Measurements from ENCODE around the gene CHAC1.

Gene CHAC1

GRCh38 chr15:40944510-40945296 lies 8.6 kb upstream of the CHAC1 start:
- Histone ChIP-seq H3F3A (ENCODE audit: control insufficient read depth, insufficient read depth) (peaks cover 11% of the 10 kb centered on the region), H3K9me3 (ENCODE audit: control insufficient read depth, insufficient read depth, low read length) (no peaks in the 10 kb centered on the region), H4K20me1 (ENCODE audit: control insufficient read depth, insufficient read depth, low read depth, low read length) (no peaks in the 10 kb centered on the region), H3K27me3 (ENCODE audit: control insufficient read depth, low read length) (peaks cover 5% of the 10 kb centered on the region; the same call in 1 of the 2 replicates), H3K4me2 (ENCODE audit: low read length) (no peak overlapping the region), H3K36me3 (ENCODE audit: control insufficient read depth, low read length) (no peaks in the 10 kb centered on the region), H3K79me2 (ENCODE audit: control insufficient read depth, low read length) (no peaks in the 10 kb centered on the region), H3K27ac (ENCODE audit: low read depth, low read length) (no peak overlapping the region), H3K4me1 (ENCODE audit: control insufficient read depth, low read length) (peaks cover 30% of the 10 kb centered on the region), H3K9me2 (replicated peaks; ENCODE audit: control insufficient read depth, low read length) (no peaks in the 10 kb centered on the region), H3K4me3 (ENCODE audit: low read length) (no peak overlapping the region)
- TF ChIP-seq EZH2phosphoT487 (IDR thresholded peaks at IDR 0.05; ENCODE audit: borderline replicate concordance, low read length) = no peak
- no peak for TF ChIP-seq CTCF (IDR thresholded peaks at IDR 0.05; ENCODE audit: low read depth, low read length, poor library complexity, severe bottlenecking)

- peaks cover 18% of the 10 kb centered on the region for H3K4me1 ChIP-seq (ENCODE audit: control insufficient read depth, low read length)
- no peak overlapping the region for H3K27ac ChIP-seq (ENCODE audit: low read depth, low read length)
- H3K9me3 ChIP-seq (ENCODE audit: control insufficient read depth, insufficient read depth, low read length) = no peaks in the 10 kb centered on the region
- H3K9me2 ChIP-seq (replicated peaks; ENCODE audit: control insufficient read depth, low read length) = no peaks in the 10 kb centered on the region
- no peaks in the 10 kb centered on the region for H3K36me3 ChIP-seq (ENCODE audit: control insufficient read depth, low read length)
- H3K79me2 ChIP-seq (ENCODE audit: control insufficient read depth, low read length) = no peaks in the 10 kb centered on the region
- no peak overlapping the region for H3K4me3 ChIP-seq (ENCODE audit: low read length)
- no peak overlapping the region for H3K4me2 ChIP-seq (ENCODE audit: low read length)
- TF ChIP-seq EZH2phosphoT487 (IDR thresholded peaks at IDR 0.05; ENCODE audit: borderline replicate concordance, low read length) (no peak), CTCF (IDR thresholded peaks at IDR 0.05; ENCODE audit: low read depth, low read length, poor library complexity, severe bottlenecking) (no peak)
- no peaks in the 10 kb centered on the region for H4K20me1 ChIP-seq (ENCODE audit: control insufficient read depth, insufficient read depth, low read depth, low read length)
- H3K27me3 ChIP-seq (ENCODE audit: control insufficient read depth, low read length) = peaks cover 5% of the 10 kb centered on the region; the same call in 1 of the 2 replicates
- H3F3A ChIP-seq (ENCODE audit: control insufficient read depth, insufficient read depth) = no peaks in the 10 kb centered on the region
These were observed 4.4 kb upstream of the CHAC1 start for GRCh38 chr15:40948706-40949473.

- Histone ChIP-seq H3F3A (ENCODE audit: control insufficient read depth, insufficient read depth) (no peaks in the 10 kb centered on the region), H3K9me3 (ENCODE audit: control insufficient read depth, insufficient read depth, low read length) (no peaks in the 10 kb centered on the region), H4K20me1 (ENCODE audit: control insufficient read depth, insufficient read depth, low read depth, low read length) (no peaks in the 10 kb centered on the region), H3K27ac (ENCODE audit: low read depth, low read length) (no peak overlapping the region), H3K4me2 (ENCODE audit: low read length) (no peak overlapping the region), H3K79me2 (ENCODE audit: control insufficient read depth, low read length) (no peaks in the 10 kb centered on the region), H3K27me3 (ENCODE audit: control insufficient read depth, low read length) (peaks cover 5% of the 10 kb centered on the region; the same call in 1 of the 2 replicates), H3K4me1 (ENCODE audit: control insufficient read depth, low read length) (peaks cover 22% of the 10 kb centered on the region), H3K9me2 (replicated peaks; ENCODE audit: control insufficient read depth, low read length) (no peaks in the 10 kb centered on the region), H3K4me3 (ENCODE audit: low read length) (no peak overlapping the region), H3K36me3 (ENCODE audit: control insufficient read depth, low read length) (no peaks in the 10 kb centered on the region)
- TF ChIP-seq CTCF (IDR thresholded peaks at IDR 0.05; ENCODE audit: low read depth, low read length, poor library complexity, severe bottlenecking) (no peak), EZH2phosphoT487 (IDR thresholded peaks at IDR 0.05; ENCODE audit: borderline replicate concordance, low read length) (no peak)
These were observed 3.5 kb upstream of the CHAC1 start for GRCh38 chr15:40949756-40950207.

Data from DOHH2 (cell line).